Fibroblast of skin of abdomen (primary cell): ENCODE results near the gene CLSTN1.
A peak's percentile ranks its signal among the peaks of the same experiment; 100 is the strongest.

Experiments
- DNase-seq: peaks from one replicate; pipeline ENCODE4 v3.0.0-alpha.2; 2013

CLSTN1 gene

DNA sequence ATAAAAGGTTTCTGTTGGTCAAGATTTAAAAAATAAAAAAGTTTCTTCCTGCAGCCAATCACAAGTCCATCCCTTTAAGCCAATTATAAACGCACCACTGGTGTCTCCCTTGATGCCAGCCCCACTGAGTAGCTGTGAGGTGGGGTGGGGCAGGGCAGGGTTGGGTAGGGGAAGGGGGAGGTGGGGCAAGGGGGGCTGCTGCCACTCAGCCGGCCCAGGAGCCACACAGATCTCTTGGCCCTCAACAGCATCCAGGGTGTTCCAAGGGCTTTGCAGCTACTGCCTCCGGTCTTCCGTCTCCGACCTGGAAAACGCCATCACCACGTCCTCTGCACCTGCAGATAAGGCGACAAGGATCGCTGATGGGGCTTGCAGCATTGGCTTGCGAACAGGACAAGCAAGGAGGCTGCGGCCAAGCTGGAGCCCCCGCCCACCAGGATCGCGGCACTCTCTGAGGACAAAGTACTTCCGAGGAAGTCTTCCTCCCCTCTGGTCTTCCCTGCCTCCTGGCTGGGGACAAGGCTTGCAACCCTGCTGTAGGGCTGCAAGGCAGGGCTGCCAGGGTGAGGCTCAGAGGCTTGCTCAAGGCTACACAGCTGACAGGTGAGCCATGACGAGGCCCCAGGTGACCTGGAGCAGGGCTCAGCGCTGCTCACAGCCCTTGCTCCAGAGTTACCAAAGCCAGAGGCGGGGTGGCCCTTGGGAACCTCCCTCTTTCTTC lies 26.8 kb upstream of the CLSTN1 start:
- no peak for DNase-seq

DNA sequence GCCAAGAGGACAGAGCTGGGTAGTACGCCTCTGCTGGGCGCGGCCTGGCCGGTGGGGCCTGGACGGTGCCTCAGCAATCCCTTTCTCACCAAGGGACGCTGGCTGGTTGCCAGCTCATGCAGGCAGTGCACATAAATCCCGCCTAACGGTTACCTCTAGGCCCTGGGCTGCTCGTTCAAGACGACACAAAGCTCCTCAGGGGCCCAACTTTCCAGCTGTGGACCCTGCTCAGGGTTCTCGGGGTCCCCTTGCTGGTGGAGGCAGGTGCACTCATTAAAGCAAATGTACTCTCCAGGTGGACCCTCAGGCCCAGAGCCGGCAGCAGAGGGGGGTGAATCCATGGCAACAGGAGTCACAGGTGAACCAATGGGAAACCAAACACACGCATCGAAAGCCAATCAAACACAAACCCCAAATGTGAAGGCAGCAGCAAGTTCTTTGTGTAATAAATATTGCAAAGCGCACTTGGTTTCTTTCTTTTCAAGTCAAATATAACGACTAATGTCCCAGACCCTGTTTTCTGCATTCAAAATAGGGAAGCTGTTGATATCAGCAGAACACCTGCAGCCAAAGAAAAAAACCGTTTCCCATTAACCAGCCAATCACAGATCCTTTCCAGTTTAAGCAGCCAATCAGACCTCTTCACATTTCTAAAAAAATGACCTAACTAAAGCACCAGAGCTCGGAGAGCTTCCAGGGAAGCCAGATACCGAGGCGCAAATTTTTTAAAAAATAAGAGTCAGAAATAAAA lies 26.1 kb upstream of the CLSTN1 start:
- DNase-seq: no peak

- no peak for DNase-seq
Measured at GRCh38 chr1:9848022-9848421, 24.3 kb upstream of the CLSTN1 start.

GRCh38 chr1:9847269-9847668 lies 23.5 kb upstream of the CLSTN1 start:
- no peak for DNase-seq

- DNase-seq: no peak
Measured at GRCh38 chr1:9846611-9847171, 22.9 kb upstream of the CLSTN1 start.

DNA sequence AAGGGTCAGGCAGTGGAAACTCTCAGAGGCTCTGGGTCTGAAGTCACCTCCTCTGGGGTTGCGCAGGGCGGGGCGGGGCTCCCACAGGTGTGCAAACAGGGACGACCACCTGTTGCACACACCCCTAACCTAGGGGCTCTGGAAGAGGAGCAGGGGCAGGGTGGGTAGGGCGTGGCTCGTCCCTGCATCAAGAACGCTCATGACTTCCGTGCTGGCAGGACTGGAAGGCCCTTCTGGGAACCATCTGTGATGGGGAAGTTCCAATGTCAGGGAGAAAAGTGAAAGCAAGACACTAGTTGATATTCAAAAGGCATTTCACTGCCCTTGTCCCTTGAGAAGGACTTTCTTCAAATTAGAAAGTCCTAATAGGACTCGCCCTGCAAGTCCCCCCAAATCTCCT lies 22.1 kb upstream of the CLSTN1 start:
- no peak for DNase-seq

GRCh38 chr1:9844756-9845155 lies 21.0 kb upstream of the CLSTN1 start:
- no peak for DNase-seq

GRCh38 chr1:9844106-9844505 lies 20.3 kb upstream of the CLSTN1 start:
- DNase-seq: no peak

GRCh38 chr1:9843576-9843945 lies 19.8 kb upstream of the CLSTN1 start:
- DNase-seq: no peak

DNA sequence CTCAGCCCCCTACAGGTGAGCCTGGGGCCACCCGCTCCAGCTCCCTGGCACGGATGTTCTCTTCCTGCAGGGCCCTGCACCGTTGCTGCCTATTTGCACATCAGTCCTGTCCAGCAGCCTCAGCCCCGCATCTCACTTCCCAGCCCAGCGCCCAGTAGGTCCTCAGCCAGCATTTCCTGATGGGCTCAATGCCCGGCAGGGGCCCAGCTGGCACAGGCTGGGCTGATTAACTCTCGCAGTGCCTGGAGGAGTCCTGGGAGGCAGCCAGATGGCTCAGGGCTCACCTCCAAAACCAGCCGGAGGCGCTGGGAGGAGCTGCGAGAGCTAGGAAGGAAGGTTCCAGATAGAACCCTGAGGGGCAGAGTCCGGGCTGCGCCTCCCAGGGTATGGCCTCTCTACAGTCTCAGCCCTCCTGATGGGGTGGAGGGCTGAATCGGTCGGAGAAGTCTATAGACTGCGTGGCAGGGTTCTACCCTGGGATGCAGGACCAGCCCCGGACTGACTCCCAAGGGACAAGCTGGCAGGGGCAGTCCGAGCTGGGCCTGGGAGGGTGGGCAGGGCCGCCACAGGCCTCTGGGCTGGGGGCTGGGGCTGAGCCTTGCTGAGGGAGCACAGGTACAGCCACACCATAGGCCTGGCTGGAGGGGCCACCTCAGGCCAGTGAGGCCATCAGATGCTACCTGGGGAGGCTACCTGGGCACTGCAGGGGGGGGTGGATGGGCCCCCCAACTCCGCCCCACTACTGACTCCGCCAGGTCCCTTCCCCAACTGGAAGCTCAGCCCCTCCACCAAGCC lies 19.2 kb upstream of the CLSTN1 start:
- no peak for DNase-seq

DNA sequence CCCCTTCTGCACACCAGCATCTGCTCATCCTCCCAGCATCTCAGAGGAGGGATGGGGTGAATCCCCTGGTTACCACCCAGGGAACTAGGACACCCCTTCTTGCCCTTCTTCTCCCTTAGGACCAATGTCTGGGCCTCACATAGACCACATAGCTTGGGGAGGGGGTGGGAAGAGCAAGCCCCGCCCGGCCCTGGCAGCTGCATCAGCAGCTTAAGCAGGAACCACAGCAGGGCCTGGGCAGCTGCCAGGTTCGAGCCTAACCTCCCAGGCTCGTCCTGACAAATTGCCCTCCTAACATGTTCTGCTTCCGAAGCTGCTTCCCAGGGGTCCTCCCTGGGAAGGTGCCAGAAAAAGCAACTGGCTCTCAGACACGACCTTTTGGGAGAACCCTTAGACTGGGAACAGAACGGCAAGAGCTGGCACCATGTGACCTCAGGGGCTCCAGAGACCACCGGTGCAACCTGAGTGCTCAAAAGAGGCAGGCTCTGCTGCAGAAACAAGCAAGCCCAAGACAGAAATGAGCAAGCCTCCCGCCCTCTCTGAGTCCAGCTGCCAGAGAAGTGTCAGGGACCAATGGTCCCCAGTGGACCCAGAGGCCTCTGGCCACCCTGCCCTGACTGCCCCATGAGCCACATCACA lies 18.4 kb upstream of the CLSTN1 start:
- peak; percentile 29 for DNase-seq

- no peak for DNase-seq
Measured at GRCh38 chr1:9841460-9841859, 17.7 kb upstream of the CLSTN1 start.

DNA sequence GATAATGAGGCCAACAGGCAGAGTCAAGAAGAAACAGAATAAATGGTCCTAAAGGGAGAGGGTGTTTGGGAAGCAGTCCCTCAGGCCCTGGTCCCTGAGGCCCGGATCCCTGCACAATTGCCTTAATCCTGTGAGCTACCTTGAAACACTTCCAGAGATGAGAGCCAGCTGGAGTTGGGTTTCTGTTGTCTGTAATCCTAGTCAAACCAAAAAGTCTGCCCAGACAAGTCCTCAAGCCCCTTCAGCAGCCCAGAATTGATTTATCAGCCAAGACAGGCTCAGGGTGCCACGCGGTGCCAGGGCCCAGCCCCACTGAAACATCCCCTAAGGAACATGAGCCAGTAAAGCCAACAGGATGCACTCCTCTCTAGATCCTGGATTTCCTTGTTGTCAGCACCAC lies 16.4 kb upstream of the CLSTN1 start:
- DNase-seq: no peak

DNA sequence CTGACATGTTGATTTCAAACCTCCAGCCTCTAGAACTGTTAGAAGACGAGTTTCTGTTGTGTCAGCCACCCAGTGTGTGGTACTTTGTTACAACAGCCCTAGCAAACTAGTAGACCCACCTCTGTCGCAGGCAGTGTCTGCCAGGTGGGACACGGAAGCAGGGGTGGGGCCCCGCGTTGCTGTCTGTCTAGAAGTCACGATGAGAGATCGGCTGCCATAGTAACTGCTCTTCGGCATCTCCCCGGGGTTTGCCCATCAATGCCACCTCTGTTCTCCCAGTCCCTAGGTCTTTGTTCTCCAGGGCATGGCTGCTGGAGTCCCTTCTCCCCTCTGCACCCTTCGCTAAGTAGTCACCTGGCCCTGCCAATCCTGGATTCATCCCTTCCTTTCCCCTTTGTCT lies 15.2 kb upstream of the CLSTN1 start:
- no peak for DNase-seq

DNA sequence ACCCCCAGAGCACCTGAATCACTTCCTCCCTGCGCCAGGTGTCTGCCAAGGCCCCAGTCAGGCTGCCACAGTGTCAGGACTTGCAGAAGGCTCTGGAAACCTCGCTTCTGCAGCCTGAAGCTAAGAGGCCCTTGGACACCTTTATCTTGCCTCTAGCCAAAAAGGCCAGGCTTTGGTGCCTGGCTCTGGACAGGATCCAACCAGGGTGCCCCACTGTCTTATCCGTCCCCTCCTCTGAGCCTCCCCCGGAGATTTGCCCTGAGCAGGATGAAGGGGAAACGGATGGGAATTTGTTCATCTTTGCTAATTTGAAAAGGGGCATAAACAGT lies 12.8 kb upstream of the CLSTN1 start:
- DNase-seq: no peak

GRCh38 chr1:9835758-9836631 lies 12.2 kb upstream of the CLSTN1 start:
- DNase-seq: no peak

- DNase-seq: no peak
Measured at GRCh38 chr1:9835404-9835757, 11.6 kb upstream of the CLSTN1 start.

DNA sequence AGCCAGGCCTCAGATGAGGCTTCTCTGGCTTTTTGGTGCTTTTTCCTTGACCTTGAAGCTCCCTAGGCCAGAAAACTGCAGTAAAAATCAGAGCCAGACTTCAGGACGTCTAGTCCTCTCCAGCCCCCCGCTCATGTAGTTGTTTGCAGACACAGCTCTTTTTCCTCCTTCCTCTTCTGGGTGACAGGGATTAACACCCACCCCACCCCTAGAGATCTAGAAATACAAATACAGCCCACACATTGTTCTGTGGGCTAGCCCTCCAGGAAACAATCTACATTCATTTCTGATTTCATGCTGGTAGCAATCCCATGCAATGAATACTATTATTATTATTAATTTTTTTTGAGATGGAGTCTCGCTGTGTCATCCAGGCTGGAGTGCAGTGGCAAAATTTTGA lies 9.9 kb upstream of the CLSTN1 start:
- DNase-seq: no peak

- no peak for DNase-seq
Measured at GRCh38 chr1:9827558-9828185, 3.9 kb upstream of the CLSTN1 start.

- DNase-seq: no peak
Measured at GRCh38 chr1:9826616-9827015, 2.9 kb upstream of the CLSTN1 start.

- DNase-seq: no peak
Measured at GRCh38 chr1:9826087-9826486, 2.3 kb upstream of the CLSTN1 start.
